H1 (cell line): Measurements from ENCODE around the gene DHX57. TPM values are rescaled to one million over a fixed set of nuclear protein-coding genes. Genes with fewer than 3 reads are reported as not detected.

Experiments used
- CTBP2 ChIP-seq: IDR thresholded peaks from 2 replicates; pipeline ENCODE4 v1.7.0; 2011; ENCODE audit warnings: borderline replicate concordance, mild to moderate bottlenecking, moderate library complexity, mixed read lengths, low read length; ENCODE audit not compliant: insufficient read depth, insufficient read length
- RBBP5 ChIP-seq: IDR thresholded peaks from 2 replicates; pipeline ENCODE4 v1.7.1; 2012; ENCODE audit warnings: low read depth, mild to moderate bottlenecking, inconsistent platforms, low read length, moderate library complexity, borderline replicate concordance
- polyA plus RNA-seq, 7 experiments: library from polyadenylated mRNA; depleted of rRNA in 3 of 7; stranded (reverse) in 5 of 7; unstranded in 2 of 7; fragments of >200 nt in 5 of 7; fragments of 200-250 nt in 2 of 7; gene quantifications; 1 replicate in 5 of 7; 2 replicates in 1 of 7; 4 replicates in 1 of 7; pipeline versions ENCODE4 v1.2.1 to v1.2.3, GENCODE V29; 2011 to 2013; ENCODE audit warnings: missing spikeins in 2 of 7, mixed read lengths in 2 of 7
- total RNA-seq: library from RNA; stranded (reverse); fragmentation: NEBNext Ultra II Directional; extraction: Animal tissue kit (Norgen Biotek cat#: 25700); gene quantifications from 2 replicates; pipeline ENCODE4 v1.2.1, GENCODE V29; 2021
- TF ChIP-seq, protein P1 (sequence below): fragments of 300-600 bp; sonication (generic); IDR thresholded peaks from 2 replicates; pipeline ENCODE4 v1.7.1; 2012; ENCODE audit warnings: low read length, moderate library complexity, mild to moderate bottlenecking, inconsistent platforms; ENCODE audit not compliant: insufficient replicate concordance

DHX57 gene
- total and polyA plus RNA-seq, 2 of the 8 experiments (the other 6 are each of a cell fraction or from before 2014, with no cell fraction given): 10.7 to 32.9 TPM

DNA sequence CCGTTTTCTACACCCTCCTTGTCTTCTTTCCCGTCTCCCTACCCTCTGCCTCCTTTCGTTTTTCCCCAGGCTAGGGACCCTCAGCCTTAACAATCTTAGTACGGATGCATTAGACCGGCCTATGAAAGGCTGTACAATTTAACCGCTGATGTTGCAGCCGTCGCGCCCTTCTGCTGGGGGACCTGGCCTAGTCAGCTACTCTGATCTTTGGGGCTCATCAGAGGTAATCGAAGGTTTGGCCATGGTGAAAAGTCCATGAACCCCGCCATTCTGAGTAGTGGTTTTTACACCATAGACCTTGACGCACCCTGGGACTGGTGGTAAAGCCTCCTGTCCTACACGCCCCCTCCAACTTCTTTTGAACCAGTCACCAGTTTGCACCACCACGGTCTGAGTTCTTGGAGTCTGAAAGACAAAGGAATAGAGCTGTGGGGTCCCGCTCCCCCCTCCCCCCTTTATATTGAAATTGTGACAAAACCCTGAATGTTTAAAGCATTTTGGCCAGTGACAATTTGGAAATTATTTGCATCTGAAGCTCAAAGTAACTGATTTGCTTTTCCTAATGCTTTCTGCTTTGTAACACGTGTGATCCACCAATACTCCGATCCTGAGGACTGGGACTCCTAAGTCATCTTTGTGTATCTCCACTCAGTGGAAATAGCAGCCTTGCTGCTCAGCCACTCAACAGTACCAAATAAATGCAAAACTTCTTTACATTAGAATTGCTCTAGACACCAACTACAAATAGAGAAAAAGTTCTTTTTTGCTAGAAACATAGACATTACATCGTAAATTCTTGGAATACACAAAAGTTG is 123.9 kb downstream of the DHX57 start (continued):
- TF ChIP-seq, protein P1, sequence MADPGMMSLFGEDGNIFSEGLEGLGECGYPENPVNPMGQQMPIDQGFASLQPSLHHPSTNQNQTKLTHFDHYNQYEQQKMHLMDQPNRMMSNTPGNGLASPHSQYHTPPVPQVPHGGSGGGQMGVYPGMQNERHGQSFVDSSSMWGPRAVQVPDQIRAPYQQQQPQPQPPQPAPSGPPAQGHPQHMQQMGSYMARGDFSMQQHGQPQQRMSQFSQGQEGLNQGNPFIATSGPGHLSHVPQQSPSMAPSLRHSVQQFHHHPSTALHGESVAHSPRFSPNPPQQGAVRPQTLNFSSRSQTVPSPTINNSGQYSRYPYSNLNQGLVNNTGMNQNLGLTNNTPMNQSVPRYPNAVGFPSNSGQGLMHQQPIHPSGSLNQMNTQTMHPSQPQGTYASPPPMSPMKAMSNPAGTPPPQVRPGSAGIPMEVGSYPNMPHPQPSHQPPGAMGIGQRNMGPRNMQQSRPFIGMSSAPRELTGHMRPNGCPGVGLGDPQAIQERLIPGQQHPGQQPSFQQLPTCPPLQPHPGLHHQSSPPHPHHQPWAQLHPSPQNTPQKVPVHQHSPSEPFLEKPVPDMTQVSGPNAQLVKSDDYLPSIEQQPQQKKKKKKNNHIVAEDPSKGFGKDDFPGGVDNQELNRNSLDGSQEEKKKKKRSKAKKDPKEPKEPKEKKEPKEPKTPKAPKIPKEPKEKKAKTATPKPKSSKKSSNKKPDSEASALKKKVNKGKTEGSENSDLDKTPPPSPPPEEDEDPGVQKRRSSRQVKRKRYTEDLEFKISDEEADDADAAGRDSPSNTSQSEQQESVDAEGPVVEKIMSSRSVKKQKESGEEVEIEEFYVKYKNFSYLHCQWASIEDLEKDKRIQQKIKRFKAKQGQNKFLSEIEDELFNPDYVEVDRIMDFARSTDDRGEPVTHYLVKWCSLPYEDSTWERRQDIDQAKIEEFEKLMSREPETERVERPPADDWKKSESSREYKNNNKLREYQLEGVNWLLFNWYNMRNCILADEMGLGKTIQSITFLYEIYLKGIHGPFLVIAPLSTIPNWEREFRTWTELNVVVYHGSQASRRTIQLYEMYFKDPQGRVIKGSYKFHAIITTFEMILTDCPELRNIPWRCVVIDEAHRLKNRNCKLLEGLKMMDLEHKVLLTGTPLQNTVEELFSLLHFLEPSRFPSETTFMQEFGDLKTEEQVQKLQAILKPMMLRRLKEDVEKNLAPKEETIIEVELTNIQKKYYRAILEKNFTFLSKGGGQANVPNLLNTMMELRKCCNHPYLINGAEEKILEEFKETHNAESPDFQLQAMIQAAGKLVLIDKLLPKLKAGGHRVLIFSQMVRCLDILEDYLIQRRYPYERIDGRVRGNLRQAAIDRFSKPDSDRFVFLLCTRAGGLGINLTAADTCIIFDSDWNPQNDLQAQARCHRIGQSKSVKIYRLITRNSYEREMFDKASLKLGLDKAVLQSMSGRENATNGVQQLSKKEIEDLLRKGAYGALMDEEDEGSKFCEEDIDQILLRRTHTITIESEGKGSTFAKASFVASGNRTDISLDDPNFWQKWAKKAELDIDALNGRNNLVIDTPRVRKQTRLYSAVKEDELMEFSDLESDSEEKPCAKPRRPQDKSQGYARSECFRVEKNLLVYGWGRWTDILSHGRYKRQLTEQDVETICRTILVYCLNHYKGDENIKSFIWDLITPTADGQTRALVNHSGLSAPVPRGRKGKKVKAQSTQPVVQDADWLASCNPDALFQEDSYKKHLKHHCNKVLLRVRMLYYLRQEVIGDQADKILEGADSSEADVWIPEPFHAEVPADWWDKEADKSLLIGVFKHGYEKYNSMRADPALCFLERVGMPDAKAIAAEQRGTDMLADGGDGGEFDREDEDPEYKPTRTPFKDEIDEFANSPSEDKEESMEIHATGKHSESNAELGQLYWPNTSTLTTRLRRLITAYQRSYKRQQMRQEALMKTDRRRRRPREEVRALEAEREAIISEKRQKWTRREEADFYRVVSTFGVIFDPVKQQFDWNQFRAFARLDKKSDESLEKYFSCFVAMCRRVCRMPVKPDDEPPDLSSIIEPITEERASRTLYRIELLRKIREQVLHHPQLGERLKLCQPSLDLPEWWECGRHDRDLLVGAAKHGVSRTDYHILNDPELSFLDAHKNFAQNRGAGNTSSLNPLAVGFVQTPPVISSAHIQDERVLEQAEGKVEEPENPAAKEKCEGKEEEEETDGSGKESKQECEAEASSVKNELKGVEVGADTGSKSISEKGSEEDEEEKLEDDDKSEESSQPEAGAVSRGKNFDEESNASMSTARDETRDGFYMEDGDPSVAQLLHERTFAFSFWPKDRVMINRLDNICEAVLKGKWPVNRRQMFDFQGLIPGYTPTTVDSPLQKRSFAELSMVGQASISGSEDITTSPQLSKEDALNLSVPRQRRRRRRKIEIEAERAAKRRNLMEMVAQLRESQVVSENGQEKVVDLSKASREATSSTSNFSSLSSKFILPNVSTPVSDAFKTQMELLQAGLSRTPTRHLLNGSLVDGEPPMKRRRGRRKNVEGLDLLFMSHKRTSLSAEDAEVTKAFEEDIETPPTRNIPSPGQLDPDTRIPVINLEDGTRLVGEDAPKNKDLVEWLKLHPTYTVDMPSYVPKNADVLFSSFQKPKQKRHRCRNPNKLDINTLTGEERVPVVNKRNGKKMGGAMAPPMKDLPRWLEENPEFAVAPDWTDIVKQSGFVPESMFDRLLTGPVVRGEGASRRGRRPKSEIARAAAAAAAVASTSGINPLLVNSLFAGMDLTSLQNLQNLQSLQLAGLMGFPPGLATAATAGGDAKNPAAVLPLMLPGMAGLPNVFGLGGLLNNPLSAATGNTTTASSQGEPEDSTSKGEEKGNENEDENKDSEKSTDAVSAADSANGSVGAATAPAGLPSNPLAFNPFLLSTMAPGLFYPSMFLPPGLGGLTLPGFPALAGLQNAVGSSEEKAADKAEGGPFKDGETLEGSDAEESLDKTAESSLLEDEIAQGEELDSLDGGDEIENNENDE: no peak
- 0 out of 2 replicates have a peak, but pooled peaks have one; percentile 5 for TF ChIP-seq RBBP5
- peak; percentile 17 for TF ChIP-seq CTBP2
